Lower leg skin (tissue), 3 donors: ENCODE data around the gene ADGRF3.

Experiments used
- POLR2A ChIP-seq, 2 donors: fragments of 450-650 bp; IDR thresholded peaks; one replicate each; pipeline ENCODE4 v1.6.1; 2016 to 2017; ENCODE audit warnings: antibody characterized with exemption in 2 of 2, mild to moderate bottlenecking in 1 of 2, moderate library complexity in 1 of 2
- TF ChIP-seq, protein P1 (sequence below), 3 donors: fragments of 450-650 bp; IDR thresholded peaks; one replicate each; pipeline ENCODE4 v1.5.1; 2016; ENCODE audit warnings: antibody characterized with exemption in 3 of 3, mild to moderate bottlenecking in 3 of 3, moderate library complexity in 2 of 3

GRCh38 chr2:26297061-26297460, 49.5 kb downstream of the ADGRF3 start:
- TF ChIP-seq, protein P1, sequence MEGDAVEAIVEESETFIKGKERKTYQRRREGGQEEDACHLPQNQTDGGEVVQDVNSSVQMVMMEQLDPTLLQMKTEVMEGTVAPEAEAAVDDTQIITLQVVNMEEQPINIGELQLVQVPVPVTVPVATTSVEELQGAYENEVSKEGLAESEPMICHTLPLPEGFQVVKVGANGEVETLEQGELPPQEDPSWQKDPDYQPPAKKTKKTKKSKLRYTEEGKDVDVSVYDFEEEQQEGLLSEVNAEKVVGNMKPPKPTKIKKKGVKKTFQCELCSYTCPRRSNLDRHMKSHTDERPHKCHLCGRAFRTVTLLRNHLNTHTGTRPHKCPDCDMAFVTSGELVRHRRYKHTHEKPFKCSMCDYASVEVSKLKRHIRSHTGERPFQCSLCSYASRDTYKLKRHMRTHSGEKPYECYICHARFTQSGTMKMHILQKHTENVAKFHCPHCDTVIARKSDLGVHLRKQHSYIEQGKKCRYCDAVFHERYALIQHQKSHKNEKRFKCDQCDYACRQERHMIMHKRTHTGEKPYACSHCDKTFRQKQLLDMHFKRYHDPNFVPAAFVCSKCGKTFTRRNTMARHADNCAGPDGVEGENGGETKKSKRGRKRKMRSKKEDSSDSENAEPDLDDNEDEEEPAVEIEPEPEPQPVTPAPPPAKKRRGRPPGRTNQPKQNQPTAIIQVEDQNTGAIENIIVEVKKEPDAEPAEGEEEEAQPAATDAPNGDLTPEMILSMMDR (IDR thresholded peaks at IDR 0.05): no peak
- no peak for TF ChIP-seq POLR2A (IDR thresholded peaks at IDR 0.05)
